ENCODE data around the gene ZNF605.
A peak's percentile ranks its signal among the peaks of the same experiment; 100 is the strongest.
"Not testable (repeated sequence)": the region's sequence is repeated elsewhere in the genome, so short reads cannot be mapped to it uniquely, and the experiment has no call there.

The ZNF605 gene

GRCh38 chr12:132886529-132887477 lies 69.3 kb downstream of the ZNF605 start:
- TF ChIP-seq, protein P1, sequence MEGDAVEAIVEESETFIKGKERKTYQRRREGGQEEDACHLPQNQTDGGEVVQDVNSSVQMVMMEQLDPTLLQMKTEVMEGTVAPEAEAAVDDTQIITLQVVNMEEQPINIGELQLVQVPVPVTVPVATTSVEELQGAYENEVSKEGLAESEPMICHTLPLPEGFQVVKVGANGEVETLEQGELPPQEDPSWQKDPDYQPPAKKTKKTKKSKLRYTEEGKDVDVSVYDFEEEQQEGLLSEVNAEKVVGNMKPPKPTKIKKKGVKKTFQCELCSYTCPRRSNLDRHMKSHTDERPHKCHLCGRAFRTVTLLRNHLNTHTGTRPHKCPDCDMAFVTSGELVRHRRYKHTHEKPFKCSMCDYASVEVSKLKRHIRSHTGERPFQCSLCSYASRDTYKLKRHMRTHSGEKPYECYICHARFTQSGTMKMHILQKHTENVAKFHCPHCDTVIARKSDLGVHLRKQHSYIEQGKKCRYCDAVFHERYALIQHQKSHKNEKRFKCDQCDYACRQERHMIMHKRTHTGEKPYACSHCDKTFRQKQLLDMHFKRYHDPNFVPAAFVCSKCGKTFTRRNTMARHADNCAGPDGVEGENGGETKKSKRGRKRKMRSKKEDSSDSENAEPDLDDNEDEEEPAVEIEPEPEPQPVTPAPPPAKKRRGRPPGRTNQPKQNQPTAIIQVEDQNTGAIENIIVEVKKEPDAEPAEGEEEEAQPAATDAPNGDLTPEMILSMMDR (IDR thresholded peaks at IDR 0.05; ENCODE audit: low read depth, low read length, missing control alignments), result no peak
- H3K27me3 ChIP-seq (replicated peaks), result no peaks in the 10 kb centered on the region
- peaks cover 20% of the 10 kb centered on the region for H3K36me3 ChIP-seq (replicated peaks)
- in situ Hi-C loops (cut with HindIII; ENCODE audit: low pct_ligation_motif_present, low sequenced_read_pairs), result no loop called here
- H3K27ac ChIP-seq, result peak overlapping the region; percentile 87
- DNase-seq, result peak; percentile 4
- peak overlapping the region; percentile 75 for H3K4me3 ChIP-seq (ENCODE audit: low read depth, low read length)

DNA sequence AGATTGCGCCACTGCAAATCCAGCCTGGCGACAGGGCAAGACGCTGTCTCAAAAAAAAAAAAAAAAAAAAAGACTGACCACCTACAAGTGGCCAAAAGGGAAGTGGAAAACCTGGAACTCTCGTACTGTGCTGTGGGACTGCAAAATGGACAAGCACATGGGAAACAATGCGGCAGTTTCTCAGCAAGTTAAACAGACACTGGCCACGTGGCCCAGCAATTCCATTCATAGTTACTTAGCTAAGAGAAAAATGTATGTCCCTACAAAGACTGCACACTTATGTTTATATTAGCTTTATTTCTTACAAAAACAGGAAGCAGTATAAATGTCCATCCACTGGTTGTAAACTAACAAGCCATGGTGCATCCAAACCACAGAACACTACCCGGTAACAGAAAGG lies 74.3 kb downstream of the ZNF605 start:
- Histone ChIP-seq H3K4me3 (ENCODE audit: low read depth, low read length) (no peak overlapping the region), H3K27ac (peak overlapping the region; percentile 19), H3K36me3 (replicated peaks) (peaks cover 44% of the 10 kb centered on the region), H3K27me3 (replicated peaks) (no peaks in the 10 kb centered on the region)
- in situ Hi-C loops (cut with HindIII; ENCODE audit: low pct_ligation_motif_present, low sequenced_read_pairs), result no loop called here
- TF ChIP-seq, protein P1 (IDR thresholded peaks at IDR 0.05; ENCODE audit: low read depth, low read length, missing control alignments), result no peak
- DNase-seq, result peak; percentile 70

DNA sequence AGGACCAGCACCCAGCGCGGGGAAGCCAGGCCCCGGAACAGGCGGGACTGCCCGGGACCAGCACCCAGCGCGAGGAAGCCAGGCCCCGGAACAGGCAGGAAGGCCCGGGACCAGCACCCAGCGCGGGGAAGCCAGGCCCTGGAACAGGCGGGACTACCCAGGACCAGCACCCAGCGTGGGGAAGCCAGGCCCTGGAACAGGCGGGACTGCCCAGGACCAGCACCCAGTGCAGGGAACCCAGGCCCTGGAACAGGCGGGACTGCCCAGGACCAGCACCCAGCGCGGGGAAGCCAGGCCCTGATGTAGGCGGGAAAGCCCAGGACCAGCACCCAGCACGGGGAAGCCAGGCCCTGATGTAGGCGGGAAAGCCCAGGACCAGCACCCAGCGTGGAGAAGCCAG lies 81.5 kb downstream of the ZNF605 start:
- DNase-seq; in situ Hi-C loops (cut with HindIII; ENCODE audit: low pct_ligation_motif_present, low sequenced_read_pairs); H3K27ac ChIP-seq; H3K27me3 ChIP-seq (replicated peaks); H3K4me3 ChIP-seq (ENCODE audit: low read depth, low read length): not testable (repeated sequence)
- peaks cover 68% of the 10 kb centered on the region for H3K36me3 ChIP-seq (replicated peaks)

- TF ChIP-seq, protein P1 (IDR thresholded peaks at IDR 0.05; ENCODE audit: low read depth, low read length, missing control alignments), result no peak
- no peak overlapping the region for H3K4me3 ChIP-seq (ENCODE audit: low read depth, low read length)
- H3K36me3 ChIP-seq (replicated peaks), result peaks cover 70% of the 10 kb centered on the region
- no peak overlapping the region for H3K27ac ChIP-seq
- in situ Hi-C loops (cut with HindIII; ENCODE audit: low pct_ligation_motif_present, low sequenced_read_pairs), result no loop called here
- no peak for DNase-seq
- H3K27me3 ChIP-seq (replicated peaks), result no peaks in the 10 kb centered on the region
Observed at GRCh38 chr12:132874175-132874574, 81.9 kb downstream of the ZNF605 start.

DNA sequence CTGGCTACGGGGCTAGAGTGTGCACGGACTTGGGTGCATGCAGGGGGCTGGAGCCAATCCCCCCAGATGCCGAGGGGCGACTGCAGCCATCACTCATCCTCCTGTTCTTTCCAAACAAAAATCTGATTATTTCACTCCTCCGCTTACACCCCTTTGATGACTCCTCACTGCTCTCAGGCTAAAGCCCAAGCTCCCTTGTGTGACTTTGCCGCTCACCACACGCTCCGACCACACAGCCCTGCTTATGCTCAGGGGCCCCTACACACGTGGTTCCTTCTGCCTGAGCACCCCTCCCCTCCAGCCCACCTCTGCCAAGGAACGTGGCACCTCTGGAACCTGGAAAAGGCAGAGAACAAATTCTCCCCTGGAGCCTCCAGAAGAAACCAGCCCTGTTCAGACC lies 82.4 kb downstream of the ZNF605 start:
- Histone ChIP-seq H3K27ac (no peak overlapping the region), H3K36me3 (replicated peaks) (peaks cover 71% of the 10 kb centered on the region), H3K27me3 (replicated peaks) (no peaks in the 10 kb centered on the region), H3K4me3 (ENCODE audit: low read depth, low read length) (no peak overlapping the region)
- TF ChIP-seq, protein P1 (IDR thresholded peaks at IDR 0.05; ENCODE audit: low read depth, low read length, missing control alignments), result no peak
- DNase-seq, result no peak
- in situ Hi-C loops (cut with HindIII; ENCODE audit: low pct_ligation_motif_present, low sequenced_read_pairs), result no loop called here

GRCh38 chr12:132872975-132873421 lies 83.1 kb downstream of the ZNF605 start:
- no peak for DNase-seq
- no peak overlapping the region for H3K27ac ChIP-seq
- no peaks in the 10 kb centered on the region for H3K27me3 ChIP-seq (replicated peaks)
- in situ Hi-C loops (cut with HindIII; ENCODE audit: low pct_ligation_motif_present, low sequenced_read_pairs), result no loop called here
- TF ChIP-seq, protein P1 (IDR thresholded peaks at IDR 0.05; ENCODE audit: low read depth, low read length, missing control alignments), result no peak
- peaks cover 71% of the 10 kb centered on the region for H3K36me3 ChIP-seq (replicated peaks)
- no peak overlapping the region for H3K4me3 ChIP-seq (ENCODE audit: low read depth, low read length)

Data from brain microvascular endothelial cell (primary cell).